ENCODE results near the gene STXBP3. TPM values are rescaled to one million over a fixed set of nuclear protein-coding genes. Genes with fewer than 3 reads are reported as not detected.

The STXBP3 gene
- total and polyA plus RNA-seq, 9 of the 15 experiments (the other 6 are each of a cell fraction or from before 2014, with no cell fraction given) = 32.5 to 52.5 (median 39.2) TPM

GRCh38 chr1:108830119-108831008 is 83.9 kb downstream of the STXBP3 start:
- Histone ChIP-seq H3K27ac (ENCODE audit: extremely low read depth, low read depth, low read length) (no peak overlapping the region), H4K20me1 (replicated peaks; ENCODE audit: control insufficient read depth, insufficient read depth, low read length) (no peaks in the 10 kb centered on the region), H3K79me2 (ENCODE audit: control insufficient read depth, insufficient read depth, low read length) (no peaks in the 10 kb centered on the region), H3K4me2 (ENCODE audit: insufficient read depth, low read length) (peak overlapping the region; percentile 8; the same call in 1 of the 2 replicates), H3K9me1 (ENCODE audit: control insufficient read depth, insufficient read depth, low read length) (no peaks in the 10 kb centered on the region), H3K27me3 (ENCODE audit: control insufficient read depth in 2 of 2, insufficient read depth in 2 of 2, low read length in 2 of 2) (no peaks in the 10 kb centered on the region), H3K9ac (ENCODE audit: insufficient read depth in 1 of 2, low read depth in 2 of 2, low read length in 2 of 2) (peak overlapping the region in 1 of 2 experiments; percentile 5; a peak in 1 of 4 replicates), H3K4me3 (no peak overlapping the region), H3K4me1 (replicated peaks in 1 of 2; ENCODE audit: control insufficient read depth in 2 of 2, insufficient read depth in 2 of 2, low read length in 2 of 2) (peaks cover 3 to 9% of the 10 kb centered on the region in 2 experiments; a peak in 4 of 5 replicates), H3K9me3 (replicated peaks; ENCODE audit: control insufficient read depth, insufficient read depth, low read depth, low read length) (no peaks in the 10 kb centered on the region), H3K36me3 (ENCODE audit: control insufficient read depth, insufficient read depth, low read length) (no peaks in the 10 kb centered on the region), H2AFZ (ENCODE audit: low read depth, low read length) (peak overlapping the region; percentile 47)
- BruUV-seq (replicated peaks) = no TSS peak
- intact Hi-C loops (cut with micrococcal nuclease) (loop anchor here (5.0 kb wide), 1 partner anchor 47 kb away; the partner anchor contains the start of gene GPSM2), in situ Hi-C loops (cut with MboI) (no loop called here)
- peak; percentile 90 for FAIRE-seq
- POLR2A ChIA-PET = interaction anchor here (0.6 to 1.6 kb wide), 5 partner anchors 8 to 68 kb away, joined by 3 to 5 read pairs (median 3); partner anchors contain the start of gene GPSM2
- peak; percentile 58 to 85 (median 70) for DNase-seq (ENCODE audit: extremely low read depth in 1 of 4, low spot score in 3 of 4)
- WGBS (ENCODE audit: insufficient coverage, low coverage, missing lambda C conversion rate) = 17% methylated on average over 20 of the region's 20 CpGs
- ATAC-seq = peak; percentile 89
- CTCF ChIA-PET (ENCODE audit: low intra/inter-chr PET ratio) = interaction anchor here (0.6 to 6.3 kb wide), 3 partner anchors 67 to 1026 kb away, joined by 3 to 89 read pairs (median 4); a partner anchor contains a TSS
- TF ChIP-seq BCOR (IDR thresholded peaks at IDR 0.05) (0 out of 2 replicates have a peak, but pooled peaks have one; percentile 45), JUND (IDR thresholded peaks at IDR 0.05; ENCODE audit: borderline replicate concordance, low read depth, low read length) (peak; percentile 97), JUND (tag; IDR thresholded peaks at IDR 0.05; ENCODE audit: borderline replicate concordance, low read depth, low read length) (peak; percentile 95; the same call in 2 of the 3 replicates), IRF1 (CRISPR knock-in tag; IDR thresholded peaks at IDR 0.05; ENCODE audit: borderline replicate concordance) (no peak), TRIM24 (IDR thresholded peaks at IDR 0.05) (peak in 1 of 2 experiments; percentile 54; a peak in 1 of 4 replicates), ZNF124 (CRISPR knock-in tag; IDR thresholded peaks at IDR 0.05) (no peak), ESRRA (IDR thresholded peaks at IDR 0.05; ENCODE audit: borderline replicate concordance, low read depth) (no peak), HES1 (IDR thresholded peaks at IDR 0.05; ENCODE audit: low read depth) (peak; percentile 82), ZC3H11A (IDR thresholded peaks at IDR 0.05; ENCODE audit: low read depth, low read length) (no peak), MNT (conservative IDR thresholded peaks at IDR 0.05) (peak in 1 of 2 experiments; percentile 45; a peak in 2 of 4 replicates), KDM1A (IDR thresholded peaks at IDR 0.05) (peak; percentile 90 to 93), ZBTB8A (IDR thresholded peaks at IDR 0.05; ENCODE audit: partially characterized antibody) (no peak), NONO (IDR thresholded peaks at IDR 0.05; ENCODE audit: low read depth in 2 of 2, low read length in 1 of 2) (no peak), ZBTB12 (CRISPR knock-in tag; IDR thresholded peaks at IDR 0.05) (no peak), TAF15 (IDR thresholded peaks at IDR 0.05; ENCODE audit: low read depth, low read length) (no peak), KLF16 (IDR thresholded peaks at IDR 0.05) (no peak), ILK (tag; IDR thresholded peaks at IDR 0.05; ENCODE audit: borderline replicate concordance, low read depth) (no peak)
